K562 treated with DMSO at 1 percent for 4 hours (cell line): Measurements from ENCODE around the gene HTR1A. TPM values are rescaled to one million over a fixed set of nuclear protein-coding genes. Genes with fewer than 3 reads are reported as not detected.

ENCODE experiments used
- total RNA-seq: library from RNA; unstranded; fragments of 300-600 nt; gene quantifications from 2 replicates; pipeline ENCODE4 v1.2.3, GENCODE V29; 2022; ENCODE audit not compliant: insufficient read depth

The HTR1A gene
- not detected in 2 replicates for total RNA-seq

GRCh38 chr5:63962279-63962678 lies at the start of gene HTR1A:
HTR1A (minus strand) TSS chr5:63962445; CDS start chr5:63961719, 726 bp downstream.

Other genes with a start within 250 kb of the HTR1A start
- not detected in 2 replicates for gene RNF180, start 203.4 kb upstream of the HTR1A start, total RNA-seq